ENCODE data around the gene SLCO1A2. TPM values are rescaled to one million over a fixed set of nuclear protein-coding genes. Genes with fewer than 3 reads are reported as not detected.

SLCO1A2 gene
- polyA plus RNA-seq, 1 donor (not counting 4 experiments of a cell fraction or from before 2014, with no cell fraction given) = not detected

- Histone ChIP-seq H3K4me2 (ENCODE audit: control insufficient read depth, extremely low read depth, insufficient read depth, low read depth, low read length) (no peak overlapping the region), H3K4me1 (ENCODE audit: control insufficient read depth, extremely low read depth, insufficient read depth, low read length) (no peaks in the 10 kb centered on the region), H3K9ac (ENCODE audit: control insufficient read depth, extremely low read depth, insufficient read depth, low read length) (no peak overlapping the region)
Measured at GRCh38 chr12:21324551-21324950, 10.2 kb downstream of the SLCO1A2 start.

GRCh38 chr12:21323736-21324135 is 11.0 kb downstream of the SLCO1A2 start:
- dilution Hi-C loops (cut with MboI; ENCODE audit: extremely low pct_ligation_motif_present, low sequenced_read_pairs) = no loop called here
- no peak for FAIRE-seq

More at GRCh38 chr12:21324551-21324950, 10.2 kb downstream of the SLCO1A2 start:
- no peak for TF ChIP-seq CTCF (optimal IDR thresholded peaks at IDR 0.05 in 1 of 3, IDR thresholded peaks at IDR 0.05 in 1 of 3, conservative IDR thresholded peaks at IDR 0.05 in 1 of 3; ENCODE audit: extremely low read depth in 1 of 3, insufficient read depth in 2 of 3, low read length in 3 of 3)
- no peak for TF ChIP-seq EZH2 (IDR thresholded peaks at IDR 0.05; ENCODE audit: low read length)
- no peaks in the 10 kb centered on the region for H3K79me2 ChIP-seq (ENCODE audit: control insufficient read depth, insufficient read depth, low read length)
- no peak overlapping the region for H2AFZ ChIP-seq (ENCODE audit: control insufficient read depth, low read length)
- H3K4me3 ChIP-seq (ENCODE audit: control insufficient read depth in 2 of 3, extremely low read depth in 1 of 3, insufficient read depth in 2 of 3, low read depth in 1 of 3, low read length in 3 of 3) = no peak overlapping the region
- FAIRE-seq = no peak
- H4K20me1 ChIP-seq (ENCODE audit: control insufficient read depth, extremely low read depth, insufficient read depth, low read length) = no peaks in the 10 kb centered on the region
- no peaks in the 10 kb centered on the region for H3K27me3 ChIP-seq (ENCODE audit: control insufficient read depth, extremely low read depth, insufficient read depth, low read length)
- H3K9me3 ChIP-seq (ENCODE audit: control insufficient read depth, low read depth, low read length) = peaks cover 2% of the 10 kb centered on the region
- no peaks in the 10 kb centered on the region for H3K9me1 ChIP-seq (ENCODE audit: control insufficient read depth, extremely low read depth, insufficient read depth, low read length)
- dilution Hi-C loops (cut with MboI; ENCODE audit: extremely low pct_ligation_motif_present, low sequenced_read_pairs) = no loop called here
- no peak for DNase-seq (ENCODE audit: low read depth, low spot score)
- H3K27ac ChIP-seq (ENCODE audit: control insufficient read depth, insufficient read depth, low read length) = no peak overlapping the region
- no peaks in the 10 kb centered on the region for H3K36me3 ChIP-seq (ENCODE audit: control insufficient read depth in 2 of 2, extremely low read depth in 1 of 2, insufficient read depth in 2 of 2, low read length in 2 of 2)

More at GRCh38 chr12:21323736-21324135, 11.0 kb downstream of the SLCO1A2 start:
- H4K20me1 ChIP-seq (ENCODE audit: control insufficient read depth, extremely low read depth, insufficient read depth, low read length) = no peaks in the 10 kb centered on the region
- TF ChIP-seq CTCF (optimal IDR thresholded peaks at IDR 0.05 in 1 of 3, IDR thresholded peaks at IDR 0.05 in 1 of 3, conservative IDR thresholded peaks at IDR 0.05 in 1 of 3; ENCODE audit: extremely low read depth in 1 of 3, insufficient read depth in 2 of 3, low read length in 3 of 3) = no peak
- no peak for TF ChIP-seq EZH2 (IDR thresholded peaks at IDR 0.05; ENCODE audit: low read length)
- no peak overlapping the region for H3K27ac ChIP-seq (ENCODE audit: control insufficient read depth, insufficient read depth, low read length)
- H3K4me3 ChIP-seq (ENCODE audit: control insufficient read depth in 2 of 3, extremely low read depth in 1 of 3, insufficient read depth in 2 of 3, low read depth in 1 of 3, low read length in 3 of 3) = no peak overlapping the region
- DNase-seq (ENCODE audit: low read depth, low spot score) = no peak
- H3K27me3 ChIP-seq (ENCODE audit: control insufficient read depth, extremely low read depth, insufficient read depth, low read length) = no peaks in the 10 kb centered on the region
- no peaks in the 10 kb centered on the region for H3K36me3 ChIP-seq (ENCODE audit: control insufficient read depth in 2 of 2, extremely low read depth in 1 of 2, insufficient read depth in 2 of 2, low read length in 2 of 2)
- peaks cover 2% of the 10 kb centered on the region for H3K9me3 ChIP-seq (ENCODE audit: control insufficient read depth, low read depth, low read length)
- H3K9ac ChIP-seq (ENCODE audit: control insufficient read depth, extremely low read depth, insufficient read depth, low read length) = no peak overlapping the region
- H2AFZ ChIP-seq (ENCODE audit: control insufficient read depth, low read length) = no peak overlapping the region
- H3K4me1 ChIP-seq (ENCODE audit: control insufficient read depth, extremely low read depth, insufficient read depth, low read length) = no peaks in the 10 kb centered on the region
- H3K9me1 ChIP-seq (ENCODE audit: control insufficient read depth, extremely low read depth, insufficient read depth, low read length) = no peaks in the 10 kb centered on the region
- no peaks in the 10 kb centered on the region for H3K79me2 ChIP-seq (ENCODE audit: control insufficient read depth, insufficient read depth, low read length)
- no peak overlapping the region for H3K4me2 ChIP-seq (ENCODE audit: control insufficient read depth, extremely low read depth, insufficient read depth, low read depth, low read length)

All from keratinocyte (primary cell).